ENCODE data around the gene MYO1A.
A peak's percentile ranks its signal among the peaks of the same experiment; 100 is the strongest.

- no peak for TF ChIP-seq POLR2AphosphoS5 (IDR thresholded peaks at IDR 0.05)
- peak; percentile 88 for TF ChIP-seq CTCF (IDR thresholded peaks at IDR 0.05; ENCODE audit: poor library complexity, severe bottlenecking)
- peak; percentile 92 for TF ChIP-seq SMC3 (conservative IDR thresholded peaks at IDR 0.05; ENCODE audit: poor library complexity)
- TF ChIP-seq EZH2 (IDR thresholded peaks at IDR 0.05; ENCODE audit: borderline replicate concordance, insufficient read depth, low read length, poor library complexity, severe bottlenecking): no peak
These were observed 62.3 kb downstream of the MYO1A start for GRCh38 chr12:56987551-56988053.
